HG03108 (cell line): ENCODE data around the gene GUCY2D.
"Not testable (repeated sequence)": the region's sequence is repeated elsewhere in the genome, so short reads cannot be mapped to it uniquely, and the experiment has no call there.

Source experiments
- ATAC-seq: cut with Tn5 transposase; IDR thresholded peaks from one replicate; pipeline ENCODE4 v1.9.1; 2021; ENCODE audit warnings: moderate library complexity; ENCODE audit not compliant: unreplicated experiment

Gene GUCY2D

DNA sequence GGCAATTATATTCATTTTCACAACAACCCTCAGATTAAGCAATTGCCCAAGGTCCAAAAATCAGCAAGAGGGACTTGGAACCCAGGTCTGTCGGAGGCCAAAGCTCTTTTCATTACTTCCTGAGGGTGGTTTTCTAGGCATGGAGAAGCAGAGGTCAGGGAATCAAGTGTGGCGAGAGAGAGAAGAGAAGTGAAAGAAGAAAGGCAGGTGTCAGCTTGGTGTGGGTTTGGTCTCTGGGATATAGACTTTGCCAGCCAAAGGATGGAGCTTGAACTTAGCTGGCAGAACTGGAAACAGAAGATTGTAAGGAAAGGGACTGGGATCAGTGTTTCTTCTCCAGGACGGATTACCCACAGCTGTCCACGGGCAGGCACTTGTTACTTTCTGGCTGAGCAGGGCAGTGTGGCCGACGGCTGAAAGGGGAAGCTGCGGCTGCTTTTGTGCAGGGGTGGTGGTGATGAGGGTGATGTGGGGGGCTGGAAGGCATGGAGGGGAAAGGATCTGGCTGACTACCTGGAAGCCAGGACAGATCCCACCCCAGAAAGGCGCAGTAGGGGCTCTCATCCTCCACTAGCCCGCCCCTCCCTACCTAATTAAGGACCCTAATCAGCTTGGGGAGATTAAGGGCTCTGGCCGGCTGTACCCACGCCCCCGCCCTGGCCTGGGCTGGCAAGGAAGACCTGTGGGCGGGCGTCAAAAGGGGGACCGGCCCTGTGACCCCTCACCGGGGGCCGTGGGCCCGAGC, at the start of gene GUCY2D:
Gene GUCY2D (plus strand): TSS at position 640 of the 745 bp plus-strand sequence. CDS start 433 bp downstream, outside the sequence.
- ATAC-seq = no peak

DNA sequence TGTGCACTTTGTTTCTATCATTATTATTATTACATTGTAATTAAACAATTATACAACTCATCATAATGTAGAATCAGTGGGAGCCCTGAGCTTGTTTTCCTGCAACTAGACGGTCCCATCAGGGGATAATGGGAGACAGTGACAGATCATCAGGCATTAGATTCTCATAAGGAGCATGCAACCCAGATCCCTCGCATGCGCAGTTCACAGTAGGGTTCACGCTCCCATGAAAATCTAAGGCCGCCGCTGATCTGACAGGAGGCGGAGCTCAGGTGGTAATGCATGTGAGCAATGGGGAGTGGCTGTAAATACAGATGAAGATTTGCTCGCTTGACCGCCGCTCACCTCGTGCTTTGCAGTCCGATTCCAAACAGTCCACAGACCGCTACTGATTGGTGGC, 49.1 kb upstream of the GUCY2D start:
- not testable (repeated sequence) for ATAC-seq

- no peak for ATAC-seq
Observed at GRCh38 chr17:7955414-7956227, 46.8 kb upstream of the GUCY2D start.

- no peak for ATAC-seq
Observed at GRCh38 chr17:7956228-7956965, 46.0 kb upstream of the GUCY2D start.

DNA sequence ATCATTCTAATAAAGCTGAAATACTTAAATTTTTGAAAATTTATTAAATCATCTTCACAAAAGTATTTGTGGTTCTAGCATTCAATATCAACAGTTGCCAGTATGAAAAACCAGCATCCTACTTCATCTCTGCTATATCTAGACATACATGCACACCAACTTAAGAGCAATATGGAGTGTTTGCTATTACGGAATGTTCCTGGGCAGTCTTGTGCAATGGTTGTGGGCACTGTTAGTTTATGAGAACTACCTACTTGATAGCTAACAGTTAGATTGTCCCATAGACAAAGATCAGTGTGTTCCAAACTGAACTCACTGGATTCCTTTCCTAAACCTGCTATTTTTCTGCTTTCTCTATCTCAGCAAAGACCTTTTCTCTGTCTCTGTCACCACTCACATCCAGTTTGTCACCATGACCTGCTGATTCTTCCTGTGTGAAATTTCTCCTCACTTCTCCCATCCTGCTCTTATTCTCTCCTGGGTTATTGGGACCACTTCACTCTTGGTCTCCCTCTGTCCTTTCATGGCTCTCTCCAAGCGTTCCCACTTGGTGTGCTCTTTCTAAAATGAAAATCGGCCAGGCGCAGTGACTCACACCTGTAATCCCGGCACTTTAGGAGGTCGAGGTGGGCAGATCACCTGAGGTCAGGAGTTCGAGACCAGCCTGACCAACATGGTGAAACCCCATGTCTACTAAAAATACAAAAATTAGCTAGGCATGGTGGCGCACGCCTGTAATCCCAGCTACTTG, 42.7 kb upstream of the GUCY2D start:
- no peak for ATAC-seq

DNA sequence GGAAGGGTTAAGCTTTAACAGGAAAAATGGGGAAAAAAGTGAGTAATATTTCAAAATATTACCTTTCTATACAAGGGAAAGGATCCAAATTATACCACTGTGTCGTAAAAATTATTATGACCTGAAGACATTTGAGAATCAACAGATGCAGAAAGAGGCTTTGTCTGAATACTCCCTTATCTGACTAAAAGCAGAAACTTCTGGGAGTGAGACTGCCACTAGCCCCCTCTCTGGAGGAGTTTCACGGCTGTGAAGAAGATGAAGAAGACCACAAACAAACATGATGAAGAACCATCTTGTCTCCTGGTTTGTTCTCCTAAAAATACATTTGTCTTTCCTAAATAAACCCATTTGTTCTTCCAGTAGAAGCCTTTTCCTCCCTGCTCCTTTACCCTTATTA, 41.0 kb upstream of the GUCY2D start:
- no peak for ATAC-seq

DNA sequence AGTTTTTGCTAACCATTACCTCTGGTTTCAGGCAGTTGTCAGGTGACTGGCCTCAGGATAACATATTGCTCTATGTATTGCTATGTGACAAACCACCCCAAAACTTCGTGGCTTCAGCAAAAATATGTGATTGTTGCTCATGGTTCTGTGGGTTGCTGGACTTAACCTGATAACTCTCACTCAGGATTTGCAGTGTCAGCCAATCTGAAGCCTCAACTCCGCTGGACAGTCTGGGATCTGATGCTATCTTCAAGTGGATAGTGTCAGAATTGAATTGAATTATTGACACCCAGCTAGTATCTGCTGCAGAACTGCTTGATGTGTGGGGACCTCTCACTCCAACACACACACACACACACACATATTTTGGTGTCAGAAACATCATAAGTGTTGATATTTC, 34.7 kb upstream of the GUCY2D start:
- ATAC-seq = no peak

DNA sequence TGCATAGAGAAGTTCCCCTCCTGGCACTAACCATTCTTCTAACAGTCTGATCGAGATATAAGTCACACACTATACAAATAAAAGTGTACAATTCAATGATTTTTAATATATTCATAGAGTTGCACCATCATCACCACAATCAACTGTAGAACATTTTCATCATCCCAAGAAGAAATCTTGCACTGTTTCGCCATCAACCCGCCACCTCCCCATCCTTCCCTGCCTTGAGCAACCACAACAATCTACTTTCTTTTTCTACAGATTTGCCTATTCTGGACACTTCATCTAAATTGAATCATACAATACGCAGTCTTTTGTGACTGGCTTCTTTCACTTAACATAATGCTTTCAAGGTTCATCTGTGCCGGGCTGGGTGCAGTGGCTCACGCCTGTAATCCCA, 33.0 kb upstream of the GUCY2D start:
- no peak for ATAC-seq

DNA sequence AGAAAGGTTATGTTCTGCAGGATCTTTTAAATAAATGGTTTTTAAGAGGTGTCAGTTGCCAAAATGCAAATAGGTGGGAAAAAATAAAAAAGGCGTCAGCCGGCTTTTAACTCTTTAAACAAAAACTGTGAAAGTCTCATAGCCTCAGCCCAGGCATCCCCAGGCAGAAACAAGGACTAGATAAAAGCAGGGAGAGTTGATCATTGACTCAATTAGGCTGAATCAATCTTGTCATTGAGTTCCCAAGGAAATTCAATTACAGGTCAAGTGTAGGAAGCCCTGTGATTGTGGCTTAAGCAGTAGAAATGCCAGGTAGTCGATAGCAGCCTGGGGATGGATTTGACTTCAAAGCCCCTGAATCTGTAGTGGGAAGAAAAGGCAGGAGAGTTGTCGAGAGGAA, 30.8 kb upstream of the GUCY2D start:
- no peak for ATAC-seq

- no peak for ATAC-seq
Observed at GRCh38 chr17:7972131-7972785, 30.2 kb upstream of the GUCY2D start.

GRCh38 chr17:7974638-7975131, 27.7 kb upstream of the GUCY2D start:
- ATAC-seq = no peak

GRCh38 chr17:7977039-7977438, 25.4 kb upstream of the GUCY2D start:
- ATAC-seq = no peak

- ATAC-seq = no peak
Observed at GRCh38 chr17:7977805-7978204, 24.6 kb upstream of the GUCY2D start.

DNA sequence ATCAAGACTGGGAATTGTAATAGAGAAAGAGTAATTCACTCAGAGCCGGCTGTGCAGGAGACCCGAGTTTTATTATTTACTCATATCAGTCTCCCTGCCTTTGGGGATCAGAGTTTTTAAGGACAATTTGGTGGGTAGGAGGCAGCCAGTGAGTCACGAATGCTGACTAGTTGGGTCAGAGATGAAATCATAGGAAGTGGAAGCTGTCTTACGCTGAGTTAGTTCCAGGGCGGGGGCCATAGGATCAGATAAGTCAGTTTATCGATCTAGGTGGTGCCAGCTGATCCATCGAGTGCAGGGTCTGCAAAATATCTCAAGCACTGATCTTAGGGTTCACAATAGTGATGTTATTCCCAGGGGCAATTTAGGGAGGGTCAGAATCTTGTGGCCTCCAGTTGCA, 20.2 kb upstream of the GUCY2D start:
- no peak for ATAC-seq

- no peak for ATAC-seq
Observed at GRCh38 chr17:7982666-7983065, 19.7 kb upstream of the GUCY2D start.

- ATAC-seq = no peak
Observed at GRCh38 chr17:7984904-7985303, 17.5 kb upstream of the GUCY2D start.

DNA sequence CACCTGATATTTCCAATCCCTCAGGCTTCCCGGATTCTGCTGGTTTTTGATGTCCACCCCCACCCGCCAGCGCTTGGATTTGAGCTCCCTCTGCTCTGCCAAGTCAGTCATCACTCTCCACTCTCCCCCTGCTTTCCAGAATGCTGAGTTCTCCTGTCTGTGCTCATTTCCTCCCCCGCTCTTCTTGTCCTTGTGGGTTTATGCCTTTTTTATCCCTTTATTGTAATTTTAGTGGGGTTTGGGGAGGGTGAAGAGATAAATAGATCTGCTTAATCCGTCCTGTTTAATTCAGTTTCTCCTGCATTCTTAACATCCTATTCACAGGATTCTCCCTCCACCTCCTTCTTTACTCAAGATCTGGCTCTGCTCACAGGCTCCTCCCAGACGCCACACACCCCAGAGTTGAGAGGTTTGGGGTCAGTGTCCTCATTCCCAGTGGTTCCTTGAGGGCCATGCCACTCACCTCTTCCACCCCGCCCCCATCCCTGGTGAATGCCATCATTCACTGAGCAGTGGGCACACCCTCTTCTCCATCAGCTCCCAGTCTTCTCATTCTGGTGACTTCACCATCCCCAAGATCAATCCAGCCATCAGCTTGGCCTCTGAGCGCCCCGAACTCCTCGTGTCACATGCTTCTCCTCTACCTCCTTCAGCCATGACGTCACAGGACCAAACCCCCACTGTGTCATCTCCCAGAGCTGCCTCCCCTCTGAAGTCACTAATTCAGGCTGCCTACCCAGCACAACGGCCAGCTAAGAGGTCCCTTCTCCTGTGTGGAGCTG, 15.1 kb upstream of the GUCY2D start:
- no peak for ATAC-seq

GRCh38 chr17:7988750-7989178, 13.7 kb upstream of the GUCY2D start:
- no peak for ATAC-seq
